ENCODE data around the gene UBE2O.

The UBE2O gene

DNA sequence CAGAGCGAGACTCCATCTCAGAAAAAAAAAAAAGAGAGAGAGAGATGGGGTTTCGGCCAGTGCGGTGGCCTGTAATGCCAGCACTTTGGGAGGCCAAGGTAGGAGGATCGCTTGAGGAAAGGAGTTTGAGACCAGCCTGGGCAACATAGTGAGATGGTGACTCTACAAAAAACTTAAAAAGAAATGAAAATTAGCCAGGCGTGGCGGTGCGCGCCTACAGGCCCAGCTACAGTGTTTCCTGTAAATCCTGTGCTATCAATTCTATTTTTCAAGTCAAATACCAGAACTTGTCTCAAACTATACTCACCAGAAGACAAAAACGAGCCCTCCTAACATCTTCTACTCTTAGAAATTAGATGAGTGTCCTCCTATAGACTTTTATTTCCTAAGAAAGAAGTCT is 19.3 kb downstream of the UBE2O start:
- no peak overlapping the region for H2AK5ac ChIP-seq (ENCODE audit: low read length)
- H3K27ac ChIP-seq (ENCODE audit: low read depth, low read length): no peak overlapping the region
- H3K79me1 ChIP-seq (ENCODE audit: low read length): no peaks in the 10 kb centered on the region
- no peak overlapping the region for H4K8ac ChIP-seq (ENCODE audit: low read depth, low read length)
- H3K4me1 ChIP-seq (ENCODE audit: control insufficient read depth in 1 of 2, insufficient read depth in 2 of 2, low read length in 2 of 2): no peaks in the 10 kb centered on the region
- H3K14ac ChIP-seq (ENCODE audit: low read length): no peak overlapping the region
- H4K91ac ChIP-seq (ENCODE audit: low read depth, low read length): no peak overlapping the region
- WGBS (ENCODE audit: extremely low coverage, insufficient coverage, insufficient read length): no CpG with 5 or more reads among the region's 9 CpGs
- peaks cover 5% of the 10 kb centered on the region for H3K9me3 ChIP-seq (ENCODE audit: insufficient read depth, low read depth, low read length)
- no peaks in the 10 kb centered on the region for H3K36me3 ChIP-seq (ENCODE audit: control insufficient read depth in 1 of 2, insufficient read depth in 2 of 2, low read length in 2 of 2)
- H3K27me3 ChIP-seq (ENCODE audit: insufficient read depth, low read length): no peaks in the 10 kb centered on the region
- no peak overlapping the region for H2BK120ac ChIP-seq (ENCODE audit: insufficient read depth, low read length, poor library complexity)
- DNase-seq: no peak
- no peak overlapping the region for H3K18ac ChIP-seq (ENCODE audit: low read length)
- no peak overlapping the region for H3K23ac ChIP-seq (ENCODE audit: low read length)
- no peak overlapping the region for H2BK5ac ChIP-seq (ENCODE audit: low read depth, low read length, poor library complexity)
- H3K9ac ChIP-seq (ENCODE audit: low read length): no peak overlapping the region
- no peak overlapping the region for H3K4ac ChIP-seq (ENCODE audit: low read depth, low read length)
- no peak overlapping the region for H3K4me2 ChIP-seq (ENCODE audit: low read length)
- H3K79me2 ChIP-seq (ENCODE audit: control insufficient read depth, insufficient read depth, low read length, poor library complexity): peaks cover 2% of the 10 kb centered on the region
- no peak overlapping the region for H2AFZ ChIP-seq (ENCODE audit: insufficient read depth, low read length, poor library complexity)
- no peak overlapping the region for H4K12ac ChIP-seq (ENCODE audit: low read depth, low read length)
- H3K4me3 ChIP-seq (ENCODE audit: low read depth, low read length): no peak overlapping the region
- no peak overlapping the region for H2BK12ac ChIP-seq (ENCODE audit: low read length)

DNA sequence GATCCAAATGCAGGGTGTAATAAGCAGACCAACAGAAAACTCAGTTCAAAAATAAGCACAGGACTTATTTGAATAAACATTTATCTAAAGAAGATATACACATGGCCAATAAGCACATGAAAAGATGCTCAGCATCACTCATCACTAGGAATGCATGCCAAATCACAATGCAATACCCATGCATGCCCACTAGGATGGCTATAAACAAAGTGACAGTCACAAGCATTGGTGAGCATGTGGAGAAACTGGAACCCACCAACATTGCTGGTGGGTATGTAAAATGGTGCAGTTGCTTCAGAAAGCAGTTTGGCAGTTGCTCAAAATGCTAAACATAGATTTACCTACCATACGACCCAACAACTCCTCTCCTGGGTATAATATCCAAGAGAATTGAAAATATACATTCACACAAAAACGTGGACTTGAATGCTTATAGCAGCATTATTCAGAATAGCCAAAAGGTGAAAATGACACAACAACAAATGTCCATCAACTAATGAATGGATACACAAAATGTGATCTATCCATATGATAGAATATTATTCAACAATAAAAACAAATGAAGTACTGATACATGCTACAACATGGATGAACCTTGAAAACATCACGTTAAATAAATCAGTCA is 20.1 kb downstream of the UBE2O start:
- Histone ChIP-seq H3K18ac (ENCODE audit: low read length) (no peak overlapping the region), H3K4me3 (ENCODE audit: low read depth, low read length) (no peak overlapping the region), H3K9me3 (ENCODE audit: insufficient read depth, low read depth, low read length) (peaks cover 5% of the 10 kb centered on the region), H3K4me2 (ENCODE audit: low read length) (no peak overlapping the region), H3K79me2 (ENCODE audit: control insufficient read depth, insufficient read depth, low read length, poor library complexity) (peaks cover 2% of the 10 kb centered on the region), H3K4me1 (ENCODE audit: control insufficient read depth in 1 of 2, insufficient read depth in 2 of 2, low read length in 2 of 2) (no peaks in the 10 kb centered on the region), H4K91ac (ENCODE audit: low read depth, low read length) (no peak overlapping the region), H3K9ac (ENCODE audit: low read length) (peak overlapping the region; percentile 8), H4K8ac (ENCODE audit: low read depth, low read length) (no peak overlapping the region), H2AFZ (ENCODE audit: insufficient read depth, low read length, poor library complexity) (no peak overlapping the region), H3K23ac (ENCODE audit: low read length) (no peak overlapping the region), H3K27me3 (ENCODE audit: insufficient read depth, low read length) (no peaks in the 10 kb centered on the region), H3K4ac (ENCODE audit: low read depth, low read length) (no peak overlapping the region), H3K27ac (ENCODE audit: low read depth, low read length) (no peak overlapping the region), H4K12ac (ENCODE audit: low read depth, low read length) (no peak overlapping the region), H2BK5ac (ENCODE audit: low read depth, low read length, poor library complexity) (no peak overlapping the region), H2AK5ac (ENCODE audit: low read length) (no peak overlapping the region), H3K36me3 (ENCODE audit: control insufficient read depth in 1 of 2, insufficient read depth in 2 of 2, low read length in 2 of 2) (no peaks in the 10 kb centered on the region), H2BK12ac (ENCODE audit: low read length) (no peak overlapping the region), H3K79me1 (ENCODE audit: low read length) (no peaks in the 10 kb centered on the region), H3K14ac (ENCODE audit: low read length) (no peak overlapping the region), H2BK120ac (ENCODE audit: insufficient read depth, low read length, poor library complexity) (no peak overlapping the region)
- DNase-seq: peak in 1 of 2 donors; percentile 42
- WGBS (ENCODE audit: extremely low coverage, insufficient coverage, insufficient read length): no CpG with 5 or more reads among the region's 3 CpGs

DNA sequence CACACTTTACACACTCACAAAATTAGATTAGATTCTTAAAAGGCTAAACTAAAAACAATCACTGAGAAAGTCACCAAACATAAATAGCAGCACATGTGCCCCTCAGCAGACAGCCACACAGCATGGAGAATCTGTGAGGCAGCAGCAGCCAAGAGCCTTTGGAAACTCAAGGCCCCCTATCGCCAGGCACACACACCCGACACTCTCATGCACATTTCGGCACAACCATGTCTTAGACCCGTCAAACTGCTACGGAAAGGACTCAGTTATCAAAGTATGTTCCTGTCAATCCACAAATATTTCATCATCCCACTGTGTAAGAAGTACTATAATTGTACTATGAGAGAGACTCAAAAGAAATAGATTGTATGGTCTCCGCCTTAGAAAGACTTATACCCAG is 20.9 kb downstream of the UBE2O start:
- Histone ChIP-seq H3K4me3 (ENCODE audit: low read depth, low read length) (no peak overlapping the region), H3K4ac (ENCODE audit: low read depth, low read length) (no peak overlapping the region), H3K79me2 (ENCODE audit: control insufficient read depth, insufficient read depth, low read length, poor library complexity) (peaks cover 2% of the 10 kb centered on the region), H2BK12ac (ENCODE audit: low read length) (no peak overlapping the region), H4K8ac (ENCODE audit: low read depth, low read length) (no peak overlapping the region), H3K4me2 (ENCODE audit: low read length) (no peak overlapping the region), H3K27ac (ENCODE audit: low read depth, low read length) (no peak overlapping the region), H3K9me3 (ENCODE audit: insufficient read depth, low read depth, low read length) (peaks cover 5% of the 10 kb centered on the region), H3K18ac (ENCODE audit: low read length) (no peak overlapping the region), H2AK5ac (ENCODE audit: low read length) (no peak overlapping the region), H3K36me3 (ENCODE audit: control insufficient read depth in 1 of 2, insufficient read depth in 2 of 2, low read length in 2 of 2) (no peaks in the 10 kb centered on the region), H2AFZ (ENCODE audit: insufficient read depth, low read length, poor library complexity) (no peak overlapping the region), H3K79me1 (ENCODE audit: low read length) (no peaks in the 10 kb centered on the region), H4K91ac (ENCODE audit: low read depth, low read length) (no peak overlapping the region), H3K9ac (ENCODE audit: low read length) (no peak overlapping the region), H2BK5ac (ENCODE audit: low read depth, low read length, poor library complexity) (no peak overlapping the region), H3K27me3 (ENCODE audit: insufficient read depth, low read length) (no peaks in the 10 kb centered on the region), H3K14ac (ENCODE audit: low read length) (no peak overlapping the region), H2BK120ac (ENCODE audit: insufficient read depth, low read length, poor library complexity) (no peak overlapping the region), H3K4me1 (ENCODE audit: control insufficient read depth in 1 of 2, insufficient read depth in 2 of 2, low read length in 2 of 2) (no peaks in the 10 kb centered on the region), H4K12ac (ENCODE audit: low read depth, low read length) (no peak overlapping the region), H3K23ac (ENCODE audit: low read length) (no peak overlapping the region)
- no CpG with 5 or more reads among the region's 6 CpGs for WGBS (ENCODE audit: extremely low coverage, insufficient coverage, insufficient read length)
- DNase-seq: peak in 1 of 2 donors; percentile 27

DNA sequence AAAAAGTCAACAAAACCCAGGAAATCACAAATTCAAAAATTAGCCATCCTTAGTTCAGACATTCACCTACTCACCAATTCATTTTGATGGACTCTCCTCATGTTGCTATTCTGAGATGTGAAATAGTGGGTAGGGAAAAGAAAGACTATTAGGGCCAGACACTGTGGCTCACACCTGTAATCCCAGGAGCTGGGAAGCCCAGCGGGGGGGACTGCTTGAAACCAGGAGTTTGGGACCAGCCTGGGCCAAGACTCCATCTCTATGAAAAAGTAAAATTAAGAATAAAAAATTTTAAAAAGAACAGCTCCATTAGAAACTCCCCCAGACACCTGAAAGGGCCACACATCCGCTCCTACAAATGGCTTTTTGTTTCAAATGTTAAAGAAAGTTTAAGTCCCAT is 21.4 kb downstream of the UBE2O start:
- Histone ChIP-seq H3K27me3 (ENCODE audit: insufficient read depth, low read length) (no peaks in the 10 kb centered on the region), H3K4me3 (ENCODE audit: low read depth, low read length) (no peak overlapping the region), H3K27ac (ENCODE audit: low read depth, low read length) (no peak overlapping the region), H3K4me2 (ENCODE audit: low read length) (no peak overlapping the region), H3K23ac (ENCODE audit: low read length) (no peak overlapping the region), H3K9me3 (ENCODE audit: insufficient read depth, low read depth, low read length) (peaks cover 5% of the 10 kb centered on the region), H4K8ac (ENCODE audit: low read depth, low read length) (no peak overlapping the region), H3K4ac (ENCODE audit: low read depth, low read length) (no peak overlapping the region), H3K18ac (ENCODE audit: low read length) (no peak overlapping the region), H2AFZ (ENCODE audit: insufficient read depth, low read length, poor library complexity) (no peak overlapping the region), H2BK12ac (ENCODE audit: low read length) (no peak overlapping the region), H4K12ac (ENCODE audit: low read depth, low read length) (no peak overlapping the region), H2BK120ac (ENCODE audit: insufficient read depth, low read length, poor library complexity) (no peak overlapping the region), H2AK5ac (ENCODE audit: low read length) (no peak overlapping the region), H3K9ac (ENCODE audit: low read length) (no peak overlapping the region), H3K79me1 (ENCODE audit: low read length) (no peaks in the 10 kb centered on the region), H4K91ac (ENCODE audit: low read depth, low read length) (no peak overlapping the region), H3K36me3 (ENCODE audit: control insufficient read depth in 1 of 2, insufficient read depth in 2 of 2, low read length in 2 of 2) (no peaks in the 10 kb centered on the region), H2BK5ac (ENCODE audit: low read depth, low read length, poor library complexity) (no peak overlapping the region), H3K4me1 (ENCODE audit: control insufficient read depth in 1 of 2, insufficient read depth in 2 of 2, low read length in 2 of 2) (no peaks in the 10 kb centered on the region), H3K14ac (ENCODE audit: low read length) (no peak overlapping the region), H3K79me2 (ENCODE audit: control insufficient read depth, insufficient read depth, low read length, poor library complexity) (peaks cover 1% of the 10 kb centered on the region)
- WGBS (ENCODE audit: extremely low coverage, insufficient coverage, insufficient read length): no CpG with 5 or more reads among the region's 2 CpGs
- DNase-seq: no peak
